ENCODE measurements around the gene APOL2.

Gene APOL2

GRCh38 chr22:36239401-36240171, at the start of gene APOL2:
Gene APOL2, minus strand, starts transcription at chr22:36239527. Its CDS starts 6,365 bp downstream, at chr22:36233162.
- TF ChIP-seq CTCF (IDR thresholded peaks at IDR 0.05; ENCODE audit: borderline replicate concordance, insufficient read depth, low read depth, low read length) = peak; percentile 70
- peak within 1 kb of the TSS; percentile 66 for H3K4me3 ChIP-seq (ENCODE audit: low read depth, low read length)

- no peak overlapping the region for H3K4me3 ChIP-seq (ENCODE audit: low read depth, low read length)
These were observed 49.5 kb upstream of the APOL2 start for GRCh38 chr22:36288571-36289405.

GRCh38 chr22:36287881-36288515, 48.7 kb upstream of the APOL2 start:
- no peak overlapping the region for H3K4me3 ChIP-seq (ENCODE audit: low read depth, low read length)
- TF ChIP-seq CTCF (IDR thresholded peaks at IDR 0.05; ENCODE audit: borderline replicate concordance, insufficient read depth, low read depth, low read length) = no peak

More at GRCh38 chr22:36288571-36289405, 49.5 kb upstream of the APOL2 start:
- TF ChIP-seq CTCF (IDR thresholded peaks at IDR 0.05; ENCODE audit: borderline replicate concordance, insufficient read depth, low read depth, low read length) = no peak

- H3K4me3 ChIP-seq (ENCODE audit: low read depth, low read length) = no peak overlapping the region
- TF ChIP-seq CTCF (IDR thresholded peaks at IDR 0.05; ENCODE audit: borderline replicate concordance, insufficient read depth, low read depth, low read length) = peak; percentile 94
These were observed 47.0 kb upstream of the APOL2 start for GRCh38 chr22:36286096-36286957.

GRCh38 chr22:36285545-36285944, 46.2 kb upstream of the APOL2 start:
- TF ChIP-seq CTCF (IDR thresholded peaks at IDR 0.05; ENCODE audit: borderline replicate concordance, insufficient read depth, low read depth, low read length) = no peak
- no peak overlapping the region for H3K4me3 ChIP-seq (ENCODE audit: low read depth, low read length)

GRCh38 chr22:36285017-36285416, 45.7 kb upstream of the APOL2 start:
- H3K4me3 ChIP-seq (ENCODE audit: low read depth, low read length) = no peak overlapping the region
- TF ChIP-seq CTCF (IDR thresholded peaks at IDR 0.05; ENCODE audit: borderline replicate concordance, insufficient read depth, low read depth, low read length) = no peak

Data from GM12875 (cell line).